SU-DHL-6 (cell line): ENCODE measurements around the gene SLC39A11.

ENCODE experiments used
- EZH2phosphoT487 ChIP-seq: fragments of 200-600 bp; sonication (generic), shearing (Covaris generic); conservative IDR thresholded peaks from 2 replicates; pipeline ENCODE4 v1.6.1; 2018; ENCODE audit warnings: mild to moderate bottlenecking, antibody characterized with exemption, low read length, moderate library complexity, mixed read lengths
- TF ChIP-seq, protein P1 (sequence below): fragments of 200-600 bp; sonication (generic); IDR thresholded peaks from one replicate; pipeline ENCODE4 v1.5.1; 2017; ENCODE audit warnings: antibody characterized with exemption, mild to moderate bottlenecking, low read length, moderate library complexity; ENCODE audit not compliant: insufficient read depth, poor library complexity, severe bottlenecking

DNA sequence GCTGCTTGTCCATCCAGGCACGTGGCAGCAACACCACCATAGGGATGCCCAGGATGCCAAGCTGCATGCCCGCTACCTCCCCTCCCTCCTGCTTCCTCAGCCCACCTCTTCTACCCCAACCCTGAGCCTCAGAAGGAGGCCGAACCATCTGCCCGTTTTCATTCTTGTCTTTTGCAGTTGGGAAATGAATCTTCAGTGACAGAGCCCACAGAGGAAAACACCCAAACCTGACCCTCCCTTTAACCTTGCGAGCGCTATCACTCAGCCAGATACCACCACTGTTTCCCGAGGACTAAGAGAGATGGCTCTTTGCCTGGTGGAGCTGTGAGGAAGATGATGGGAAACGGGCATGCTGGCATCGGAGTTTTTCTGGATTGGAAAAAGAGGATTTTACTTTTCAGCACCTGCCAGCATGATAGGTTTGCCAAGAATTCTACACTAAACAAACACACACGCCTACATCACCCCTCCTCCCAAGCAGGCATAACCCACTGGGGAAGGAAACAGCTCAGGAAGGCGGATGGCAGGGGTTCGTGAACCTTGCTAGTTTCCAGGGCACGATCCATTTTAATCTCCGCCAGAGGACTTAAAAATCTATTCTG lies 457.4 kb downstream of the SLC39A11 start:
- TF ChIP-seq EZH2phosphoT487: no peak
- TF ChIP-seq, protein P1, sequence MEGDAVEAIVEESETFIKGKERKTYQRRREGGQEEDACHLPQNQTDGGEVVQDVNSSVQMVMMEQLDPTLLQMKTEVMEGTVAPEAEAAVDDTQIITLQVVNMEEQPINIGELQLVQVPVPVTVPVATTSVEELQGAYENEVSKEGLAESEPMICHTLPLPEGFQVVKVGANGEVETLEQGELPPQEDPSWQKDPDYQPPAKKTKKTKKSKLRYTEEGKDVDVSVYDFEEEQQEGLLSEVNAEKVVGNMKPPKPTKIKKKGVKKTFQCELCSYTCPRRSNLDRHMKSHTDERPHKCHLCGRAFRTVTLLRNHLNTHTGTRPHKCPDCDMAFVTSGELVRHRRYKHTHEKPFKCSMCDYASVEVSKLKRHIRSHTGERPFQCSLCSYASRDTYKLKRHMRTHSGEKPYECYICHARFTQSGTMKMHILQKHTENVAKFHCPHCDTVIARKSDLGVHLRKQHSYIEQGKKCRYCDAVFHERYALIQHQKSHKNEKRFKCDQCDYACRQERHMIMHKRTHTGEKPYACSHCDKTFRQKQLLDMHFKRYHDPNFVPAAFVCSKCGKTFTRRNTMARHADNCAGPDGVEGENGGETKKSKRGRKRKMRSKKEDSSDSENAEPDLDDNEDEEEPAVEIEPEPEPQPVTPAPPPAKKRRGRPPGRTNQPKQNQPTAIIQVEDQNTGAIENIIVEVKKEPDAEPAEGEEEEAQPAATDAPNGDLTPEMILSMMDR: no peak
